ENCODE results near the gene HIF3A.
"Not testable (repeated sequence)": the region's sequence is repeated elsewhere in the genome, so short reads cannot be mapped to it uniquely, and the experiment has no call there.

Gene HIF3A

DNA sequence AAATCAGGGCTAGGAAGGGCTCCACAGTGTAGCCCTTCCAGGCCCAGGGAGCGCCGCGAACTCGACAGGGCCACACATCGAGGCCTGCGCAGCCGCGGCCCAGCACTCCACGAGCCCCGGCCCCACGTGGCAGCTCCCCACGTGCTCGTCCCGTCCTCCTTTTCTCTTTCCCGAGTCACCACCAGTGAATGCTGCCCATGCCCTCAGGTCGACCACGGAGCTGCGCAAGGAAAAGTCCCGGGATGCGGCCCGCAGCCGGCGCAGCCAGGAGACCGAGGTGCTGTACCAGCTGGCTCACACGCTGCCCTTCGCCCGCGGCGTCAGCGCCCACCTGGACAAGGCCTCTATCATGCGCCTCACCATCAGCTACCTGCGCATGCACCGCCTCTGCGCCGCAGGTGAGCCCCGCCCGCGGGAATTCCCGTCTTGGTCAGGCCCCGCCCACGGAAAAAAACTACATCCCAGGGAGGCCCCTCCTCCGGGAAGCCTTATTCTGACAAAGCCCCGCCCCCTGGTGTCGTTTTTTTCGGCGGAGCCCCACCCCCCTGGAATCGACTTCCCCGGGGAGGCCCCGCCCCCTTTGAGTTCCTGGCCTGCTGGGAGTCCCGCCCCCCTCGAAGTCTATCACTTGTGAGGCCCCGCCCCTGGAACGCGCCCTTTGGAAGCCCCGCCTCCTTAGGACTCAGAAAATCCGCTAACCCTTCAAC is 7.0 kb downstream of the HIF3A start:
- no peak for TF ChIP-seq CTCF (IDR thresholded peaks at IDR 0.05; ENCODE audit: extremely low read depth, missing control alignments)
- DNase-seq (ENCODE audit: low spot score) = no peak

DNA sequence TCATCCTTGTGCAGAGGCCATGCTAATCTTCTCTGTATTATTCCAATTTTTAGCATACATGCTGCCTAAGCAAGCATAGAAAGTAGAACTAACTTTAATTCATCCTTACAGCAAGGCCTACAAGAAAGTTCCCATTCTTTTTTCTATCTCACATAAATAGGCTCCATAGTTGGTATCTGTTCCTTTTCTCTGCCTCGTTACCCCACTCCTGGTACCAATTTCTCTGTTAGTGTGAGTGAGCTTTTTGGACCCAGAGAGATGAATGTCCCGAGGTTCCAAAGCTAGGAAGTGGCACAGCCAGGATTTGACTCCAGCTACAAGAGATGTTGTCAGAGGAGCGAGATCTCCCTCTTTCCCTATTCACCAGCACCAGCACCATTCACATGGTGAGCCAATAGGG is 9.7 kb downstream of the HIF3A start:
- DNase-seq (ENCODE audit: low spot score) = no peak
- TF ChIP-seq CTCF (IDR thresholded peaks at IDR 0.05; ENCODE audit: extremely low read depth, missing control alignments) = no peak

DNA sequence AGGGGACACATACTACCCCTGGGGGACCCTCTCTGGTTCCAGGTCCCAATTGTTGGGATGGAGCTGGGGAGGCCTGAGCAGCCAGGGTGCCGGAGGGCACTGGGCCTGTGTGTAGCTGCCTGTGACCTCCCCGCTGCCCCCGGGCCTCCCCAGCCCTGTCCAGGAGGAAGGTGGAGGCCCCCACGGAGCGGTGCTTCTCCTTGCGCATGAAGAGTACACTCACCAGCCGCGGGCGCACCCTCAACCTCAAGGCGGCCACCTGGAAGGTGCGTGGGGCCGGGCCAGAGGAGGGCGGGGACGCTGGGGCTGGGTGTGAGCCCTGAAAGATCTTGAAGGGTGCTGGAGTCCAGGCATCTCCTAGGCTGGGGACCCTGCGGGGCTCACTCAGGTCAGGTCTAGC is 11.7 kb downstream of the HIF3A start:
- TF ChIP-seq CTCF (IDR thresholded peaks at IDR 0.05; ENCODE audit: extremely low read depth, missing control alignments) = no peak
- no peak for DNase-seq (ENCODE audit: low spot score)

- no peak for DNase-seq (ENCODE audit: low spot score)
- no peak for TF ChIP-seq CTCF (IDR thresholded peaks at IDR 0.05; ENCODE audit: extremely low read depth, missing control alignments)
Measured at GRCh38 chr19:46309056-46309455, 12.2 kb downstream of the HIF3A start.

DNA sequence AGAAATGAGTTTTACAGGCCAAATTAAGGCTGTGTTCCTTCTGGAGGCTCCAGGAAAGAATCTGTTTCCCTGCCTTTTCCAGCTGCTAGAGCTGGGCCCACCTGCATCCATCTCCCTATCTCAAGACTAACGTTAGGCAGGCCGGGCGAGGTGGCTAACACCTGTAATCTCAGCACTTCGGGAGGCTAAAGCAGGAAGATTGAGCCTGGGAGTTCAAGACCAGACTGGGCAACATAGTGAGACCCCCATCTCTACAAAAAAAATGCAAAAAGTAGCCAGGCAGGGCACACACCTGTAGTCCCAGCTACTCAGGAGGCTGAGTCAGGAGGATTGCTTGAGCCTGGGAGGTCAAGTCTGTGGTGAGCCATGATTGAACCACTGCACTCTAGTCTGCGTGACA is 14.6 kb downstream of the HIF3A start:
- no peak for DNase-seq (ENCODE audit: low spot score)
- TF ChIP-seq CTCF (IDR thresholded peaks at IDR 0.05; ENCODE audit: extremely low read depth, missing control alignments) = no peak

DNA sequence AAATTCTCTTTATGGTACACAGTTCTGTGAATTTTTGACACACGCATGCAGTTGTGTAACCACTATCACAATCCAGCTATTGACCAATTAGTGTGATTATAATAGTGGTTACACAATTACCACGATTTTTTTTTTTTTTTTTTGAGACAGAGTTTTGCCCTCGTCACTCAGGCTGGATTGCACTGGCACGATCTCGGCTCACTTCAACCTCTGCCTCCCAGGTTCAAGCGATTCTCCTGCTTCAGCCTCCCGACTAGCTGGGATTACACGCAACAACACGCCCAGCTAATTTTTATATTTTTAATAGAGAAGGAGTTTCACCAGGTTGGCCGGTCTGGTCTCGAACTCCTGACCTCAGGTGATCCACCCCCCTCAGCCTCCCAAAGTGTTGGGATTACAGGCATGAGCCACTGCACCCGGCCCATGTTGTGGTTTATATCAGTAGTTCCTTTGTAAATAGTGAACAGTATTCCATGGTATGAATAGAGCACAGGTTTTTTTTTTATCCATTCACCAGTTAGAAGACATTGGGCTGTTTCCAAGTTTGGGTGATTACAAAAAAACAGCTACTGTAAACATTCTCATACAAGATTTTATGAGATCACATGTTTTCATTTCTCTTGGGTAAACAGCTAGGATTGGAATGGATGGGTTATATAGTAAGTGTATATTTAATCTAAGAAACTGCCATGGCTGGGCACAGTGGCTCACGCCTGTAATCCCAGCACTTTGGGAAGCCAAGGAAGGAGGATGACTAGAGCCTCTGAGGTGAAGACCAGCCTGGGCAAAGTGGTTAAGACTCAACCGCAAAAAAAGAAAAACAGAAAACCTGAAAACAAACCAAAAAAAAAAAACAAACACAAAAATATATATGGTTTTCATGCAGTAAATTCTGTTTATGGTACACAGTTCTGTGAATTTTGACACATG is 17.0 kb downstream of the HIF3A start:
- not testable (repeated sequence) for DNase-seq (ENCODE audit: low spot score)

- TF ChIP-seq CTCF (IDR thresholded peaks at IDR 0.05; ENCODE audit: extremely low read depth, missing control alignments) = no peak
- no peak for DNase-seq (ENCODE audit: low spot score)
Measured at GRCh38 chr19:46317339-46317738, 20.5 kb downstream of the HIF3A start.

Data from GM20000 (cell line).